ENCODE data around the gene HPX.

Gene HPX

GRCh38 chr11:6440906-6441358, at the start of gene HPX:
HPX (minus strand) TSS chr11:6440987; CDS start chr11:6440963, 24 bp downstream.
- DNase-seq (ENCODE audit: low spot score): no peak

GRCh38 chr11:6489306-6489705, 48.5 kb upstream of the HPX start:
- DNase-seq (ENCODE audit: low spot score): no peak

GRCh38 chr11:6488821-6489220, 48.0 kb upstream of the HPX start:
- no peak for DNase-seq (ENCODE audit: low spot score)

- no peak for DNase-seq (ENCODE audit: low spot score)
Observed at GRCh38 chr11:6488342-6488741, 47.6 kb upstream of the HPX start.

GRCh38 chr11:6486938-6487337, 46.2 kb upstream of the HPX start:
- no peak for DNase-seq (ENCODE audit: low spot score)

GRCh38 chr11:6486256-6486655, 45.5 kb upstream of the HPX start:
- DNase-seq (ENCODE audit: low spot score): no peak

- DNase-seq (ENCODE audit: low spot score): no peak
Observed at GRCh38 chr11:6485661-6486060, 44.9 kb upstream of the HPX start.

GRCh38 chr11:6483015-6483414, 42.2 kb upstream of the HPX start:
- DNase-seq (ENCODE audit: low spot score): no peak

- no peak for DNase-seq (ENCODE audit: low spot score)
Observed at GRCh38 chr11:6482441-6482840, 41.7 kb upstream of the HPX start.

GRCh38 chr11:6481924-6482275, 41.1 kb upstream of the HPX start:
- DNase-seq (ENCODE audit: low spot score): peak; percentile 13

- DNase-seq (ENCODE audit: low spot score): peak; percentile 100
Observed at GRCh38 chr11:6481012-6481923, 40.5 kb upstream of the HPX start, which contains the start of the genes ARFIP2 and TIMM10B. ARFIP2 (minus strand) TSS chr11:6481331; CDS start chr11:6480421, 910 bp downstream. TIMM10B (plus strand) TSS chr11:6481501; CDS start chr11:6481517, 16 bp downstream.

GRCh38 chr11:6480299-6480914, 39.6 kb upstream of the HPX start:
- DNase-seq (ENCODE audit: low spot score): no peak

GRCh38 chr11:6476571-6476970, 35.8 kb upstream of the HPX start:
- DNase-seq (ENCODE audit: low spot score): no peak

- no peak for DNase-seq (ENCODE audit: low spot score)
Observed at GRCh38 chr11:6475936-6476335, 35.1 kb upstream of the HPX start.

GRCh38 chr11:6474806-6475500, 34.2 kb upstream of the HPX start:
- DNase-seq (ENCODE audit: low spot score): no peak

- DNase-seq (ENCODE audit: low spot score): no peak
Observed at GRCh38 chr11:6474413-6474792, 33.6 kb upstream of the HPX start.

- peak; percentile 93 for DNase-seq (ENCODE audit: low spot score)
Observed at GRCh38 chr11:6473451-6474412, 32.9 kb upstream of the HPX start, which contains the start of gene TRIM3. TRIM3 (minus strand) TSS chr11:6473941; CDS start chr11:6465695, 8,246 bp downstream.

GRCh38 chr11:6472934-6473333, 32.1 kb upstream of the HPX start:
- DNase-seq (ENCODE audit: low spot score): no peak

- DNase-seq (ENCODE audit: low spot score): no peak
Observed at GRCh38 chr11:6469599-6469998, 28.8 kb upstream of the HPX start.

- DNase-seq (ENCODE audit: low spot score): peak; percentile 94
Observed at GRCh38 chr11:6468712-6469495, 28.1 kb upstream of the HPX start.

GRCh38 chr11:6459099-6459450, 18.3 kb upstream of the HPX start:
- no peak for DNase-seq (ENCODE audit: low spot score)

All from Ammon's horn (tissue), 1 donor.